Measurements from ENCODE around the gene BMPER. TPM values are rescaled to one million over a fixed set of nuclear protein-coding genes. Genes with fewer than 3 reads are reported as not detected.

Gene BMPER
- total and polyA plus RNA-seq, 10 of the 15 experiments (the other 5 are each of a cell fraction or from before 2014, with no cell fraction given): 0.02 to 0.08 TPM; not detected in 8

GRCh38 chr7:34190299-34190698, 285.0 kb downstream of the BMPER start:
- Histone ChIP-seq H3K9me3 (replicated peaks; ENCODE audit: control insufficient read depth, insufficient read depth, low read length) (no peaks in the 10 kb centered on the region), H3K27ac (ENCODE audit: control insufficient read depth, insufficient read depth) (no peak overlapping the region), H3K36me3 (ENCODE audit: control insufficient read depth in 2 of 2, insufficient read depth in 2 of 2, low read length in 1 of 2) (no peaks in the 10 kb centered on the region), H3K79me2 (ENCODE audit: control insufficient read depth, insufficient read depth, low read length) (no peaks in the 10 kb centered on the region), H3K27me3 (replicated peaks in 1 of 2; ENCODE audit: control insufficient read depth in 2 of 2, insufficient read depth in 2 of 2, low read length in 1 of 2) (no peaks in the 10 kb centered on the region), H3K4me3 (no peak overlapping the region), H3K4me2 (ENCODE audit: control insufficient read depth, insufficient read depth) (no peak overlapping the region), H4K20me1 (ENCODE audit: control insufficient read depth, insufficient read depth) (no peaks in the 10 kb centered on the region), H3K9ac (ENCODE audit: control insufficient read depth, insufficient read depth, low read length) (no peak overlapping the region), H3K4me1 (ENCODE audit: control insufficient read depth, insufficient read depth, low read length) (no peaks in the 10 kb centered on the region), H2AFZ (ENCODE audit: control insufficient read depth, low read depth, low read length) (no peak overlapping the region)
- DNase-seq (ENCODE audit: low read depth, low spot score) (no peak), FAIRE-seq (no peak), ATAC-seq (no peak)
- WGBS (ENCODE audit: insufficient coverage, insufficient replicate concordance, low lambda C conversion rate, missing lambda C conversion rate): 10% methylated on average over 4 of the region's 4 CpGs
- in situ Hi-C loops (cut with MboI) (no loop called here), intact Hi-C loops (cut with micrococcal nuclease; ENCODE audit: unreplicated experiment) (no loop called here)
- ChIA-PET SMC1A (ENCODE audit: uncharacterized antibody, unreplicated experiment) (no interaction called here), POLR2A (no interaction called here), CTCF (no interaction called here), RAD21 (ENCODE audit: unreplicated experiment) (no interaction called here)
- TF ChIP-seq ZBTB33 (IDR thresholded peaks at IDR 0.05) (no peak), BCL3 (IDR thresholded peaks at IDR 0.05; ENCODE audit: borderline replicate concordance, insufficient read depth, low read depth, low read length, poor library complexity, severe bottlenecking) (no peak), EP300 (IDR thresholded peaks at IDR 0.05; ENCODE audit: borderline replicate concordance in 1 of 2, control insufficient read depth in 1 of 2, low read depth in 2 of 2, low read length in 2 of 2) (no peak), E4F1 (IDR thresholded peaks at IDR 0.05; ENCODE audit: borderline replicate concordance, partially characterized antibody) (no peak), KLF5 (IDR thresholded peaks at IDR 0.05; ENCODE audit: partially characterized antibody) (no peak), KDM1A (IDR thresholded peaks at IDR 0.05; ENCODE audit: borderline replicate concordance) (no peak), SRF (IDR thresholded peaks at IDR 0.05; ENCODE audit: low read depth in 2 of 2, low read length in 2 of 2) (no peak), STAT1 (conservative IDR thresholded peaks at IDR 0.05) (no peak), CREB1 (IDR thresholded peaks at IDR 0.05; ENCODE audit: low read depth) (no peak), LARP7 (IDR thresholded peaks at IDR 0.05) (no peak), SUPT20H (IDR thresholded peaks at IDR 0.05; ENCODE audit: borderline replicate concordance, control insufficient read depth, low read depth, low read length) (no peak), SREBF1 (IDR thresholded peaks at IDR 0.05; ENCODE audit: low read length) (no peak), E2F4 (IDR thresholded peaks at IDR 0.05; ENCODE audit: low read depth, low read length) (no peak), USF2 (IDR thresholded peaks at IDR 0.05; ENCODE audit: borderline replicate concordance, low read depth, low read length) (no peak), BACH1 (IDR thresholded peaks at IDR 0.05; ENCODE audit: borderline replicate concordance) (no peak), NFYA (IDR thresholded peaks at IDR 0.05; ENCODE audit: borderline replicate concordance, low read depth, low read length) (no peak), HDGF (IDR thresholded peaks at IDR 0.05) (no peak)
- BruUV-seq (replicated peaks): no TSS peak
